ENCODE measurements around the gene RAPGEF6.

DNA sequence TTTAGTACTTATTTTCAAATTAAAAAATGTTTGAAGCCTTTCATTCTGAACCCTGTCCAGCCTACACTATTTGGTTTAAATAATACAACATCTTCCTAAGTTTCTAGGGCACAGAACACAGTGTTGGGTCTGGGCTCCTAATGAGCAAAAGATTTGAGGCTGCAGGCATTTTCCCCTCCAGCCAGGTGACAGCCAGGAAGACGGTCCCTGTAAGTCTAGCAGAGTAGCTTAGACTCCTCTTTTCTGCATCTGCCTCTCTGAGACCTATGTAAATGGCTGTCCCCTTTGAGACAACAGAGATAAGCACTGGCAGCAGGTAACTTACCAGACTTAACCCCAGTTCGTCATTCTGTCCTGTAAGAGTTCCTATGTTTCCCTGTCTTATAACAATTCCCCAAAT lies 229.4 kb downstream of the RAPGEF6 start:
- TF ChIP-seq SNAI2 (CRISPR knock-in tag; IDR thresholded peaks at IDR 0.05), result no peak
- no peak for TF ChIP-seq PATZ1 (CRISPR knock-in tag; IDR thresholded peaks at IDR 0.05; ENCODE audit: borderline replicate concordance)
- TF ChIP-seq BACH2 (CRISPR knock-in tag; IDR thresholded peaks at IDR 0.05; ENCODE audit: borderline replicate concordance), result no peak
- TF ChIP-seq CSRNP3 (CRISPR knock-in tag; IDR thresholded peaks at IDR 0.05), result no peak
- TF ChIP-seq, protein P1, sequence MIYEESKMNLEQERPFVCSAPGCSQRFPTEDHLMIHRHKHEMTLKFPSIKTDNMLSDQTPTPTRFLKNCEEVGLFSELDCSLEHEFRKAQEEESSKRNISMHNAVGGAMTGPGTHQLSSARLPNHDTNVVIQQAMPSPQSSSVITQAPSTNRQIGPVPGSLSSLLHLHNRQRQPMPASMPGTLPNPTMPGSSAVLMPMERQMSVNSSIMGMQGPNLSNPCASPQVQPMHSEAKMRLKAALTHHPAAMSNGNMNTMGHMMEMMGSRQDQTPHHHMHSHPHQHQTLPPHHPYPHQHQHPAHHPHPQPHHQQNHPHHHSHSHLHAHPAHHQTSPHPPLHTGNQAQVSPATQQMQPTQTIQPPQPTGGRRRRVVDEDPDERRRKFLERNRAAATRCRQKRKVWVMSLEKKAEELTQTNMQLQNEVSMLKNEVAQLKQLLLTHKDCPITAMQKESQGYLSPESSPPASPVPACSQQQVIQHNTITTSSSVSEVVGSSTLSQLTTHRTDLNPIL (CRISPR knock-in tag; IDR thresholded peaks at IDR 0.05; ENCODE audit: low read depth), result no peak
- no peak for TF ChIP-seq ZC3H10 (CRISPR knock-in tag; IDR thresholded peaks at IDR 0.05)
- TF ChIP-seq ARNTL (CRISPR knock-in tag; IDR thresholded peaks at IDR 0.05; ENCODE audit: borderline replicate concordance, low read depth), result no peak
